GM06990 (cell line): ENCODE measurements around the gene LRFN5.

Experiments used
- DNase-seq: peaks from one replicate; pipeline ENCODE4 v3.0.0-alpha.2; 2011; ENCODE audit not compliant: insufficient read length; ENCODE audit errors: extremely low read depth
- H3K27me3 ChIP-seq: replicated peaks from 2 replicates; pipeline ENCODE4 v1.6.0; 2011; ENCODE audit warnings: low read length; ENCODE audit not compliant: control insufficient read depth, insufficient read depth
- H3K36me3 ChIP-seq: 2 replicates; pipeline ENCODE4 v1.5.1; 2011; ENCODE audit warnings: low read length; ENCODE audit not compliant: control insufficient read depth, insufficient read depth
- H3K4me3 ChIP-seq: replicated peaks from 2 replicates; pipeline ENCODE4 v1.5.1; 2011; ENCODE audit warnings: low read depth, mild to moderate bottlenecking, control low read depth, low read length
- CTCF ChIP-seq: IDR thresholded peaks from 2 replicates; pipeline ENCODE4 v1.5.1; 2011; ENCODE audit warnings: low read length, control low read depth, mild to moderate bottlenecking, inconsistent platforms; ENCODE audit not compliant: insufficient read depth, poor library complexity, severe bottlenecking

The LRFN5 gene

GRCh38 chr14:41805633-41806032 is 199.0 kb downstream of the LRFN5 start:
- TF ChIP-seq CTCF = no peak
- Histone ChIP-seq H3K4me3 (no peak overlapping the region), H3K27me3 (no peaks in the 10 kb centered on the region), H3K36me3 (no peaks in the 10 kb centered on the region)
- DNase-seq = no peak

- Histone ChIP-seq H3K27me3 (no peaks in the 10 kb centered on the region), H3K36me3 (no peaks in the 10 kb centered on the region), H3K4me3 (no peak overlapping the region)
- TF ChIP-seq CTCF = no peak
- DNase-seq = no peak
Measured at GRCh38 chr14:41806366-41806975, 199.8 kb downstream of the LRFN5 start.

GRCh38 chr14:41810362-41810761 is 203.7 kb downstream of the LRFN5 start:
- H3K4me3 ChIP-seq = no peak overlapping the region
- no peak for DNase-seq
- no peaks in the 10 kb centered on the region for H3K36me3 ChIP-seq
- H3K27me3 ChIP-seq = no peaks in the 10 kb centered on the region
- TF ChIP-seq CTCF = no peak

GRCh38 chr14:41817626-41818025 is 210.9 kb downstream of the LRFN5 start:
- no peaks in the 10 kb centered on the region for H3K36me3 ChIP-seq
- no peak for DNase-seq
- no peak overlapping the region for H3K4me3 ChIP-seq
- no peak for TF ChIP-seq CTCF
- no peaks in the 10 kb centered on the region for H3K27me3 ChIP-seq

- DNase-seq = no peak
- Histone ChIP-seq H3K27me3 (no peaks in the 10 kb centered on the region), H3K36me3 (no peaks in the 10 kb centered on the region), H3K4me3 (no peak overlapping the region)
- no peak for TF ChIP-seq CTCF
Measured at GRCh38 chr14:41824441-41824840, 217.8 kb downstream of the LRFN5 start.

GRCh38 chr14:41825622-41826021 is 218.9 kb downstream of the LRFN5 start:
- H3K27me3 ChIP-seq = no peaks in the 10 kb centered on the region
- no peak overlapping the region for H3K4me3 ChIP-seq
- H3K36me3 ChIP-seq = no peaks in the 10 kb centered on the region
- TF ChIP-seq CTCF = no peak
- DNase-seq = no peak
